ENCODE results near the gene REM2.

REM2 gene

GRCh38 chr14:22932146-22932545 lies 49.1 kb downstream of the REM2 start:
- no peak for DNase-seq

DNA sequence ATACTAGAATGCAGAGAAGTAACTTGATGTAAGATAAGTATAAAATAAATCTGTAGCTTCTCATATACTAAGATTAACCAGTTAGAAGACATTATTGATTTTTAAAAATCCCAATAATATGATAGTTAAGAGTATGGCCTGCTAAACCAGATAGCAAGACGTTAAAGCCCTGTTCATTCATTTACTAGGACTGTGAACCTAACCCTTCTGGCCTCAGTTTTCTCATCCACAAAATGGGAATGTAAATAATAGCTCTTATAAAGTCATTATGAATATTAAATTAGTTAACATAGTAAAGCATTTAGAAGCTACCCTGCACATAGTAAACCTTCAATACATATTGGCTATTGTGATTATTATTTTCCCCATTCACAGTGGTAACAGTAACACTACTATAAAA lies 52.1 kb downstream of the REM2 start:
- DNase-seq, result no peak
